ENCODE data around the gene KIF3A. TPM values are rescaled to one million over a fixed set of nuclear protein-coding genes. Genes with fewer than 3 reads are reported as not detected.

KIF3A gene
- polyA plus RNA-seq, 4 donors = 0.54 to 4.7 (median 2.7) TPM

GRCh38 chr5:132657676-132658380 lies 79.5 kb downstream of the KIF3A start, which contains the start of gene IL13:
IL13 (plus strand) TSS chr5:132658173; CDS start chr5:132658187, 14 bp downstream.
- FAIRE-seq = no peak
- no peaks in the 10 kb centered on the region for H3K9me3 ChIP-seq (ENCODE audit: control insufficient read depth in 2 of 2, insufficient read depth in 1 of 2, low read depth in 1 of 2, low read length in 1 of 2)
- peaks cover 0 to 15% (median under 1%) of the 10 kb centered on the region in 3 donors for H3K4me1 ChIP-seq (ENCODE audit: control insufficient read depth in 3 of 3, insufficient read depth in 2 of 3, low read depth in 1 of 3, low read length in 2 of 3)
- peaks cover 0 to 33% (median 9%) of the 10 kb centered on the region in 3 donors for H3K27me3 ChIP-seq (ENCODE audit: control insufficient read depth in 3 of 3, insufficient read depth in 3 of 3, low read length in 3 of 3)
- H3K27ac ChIP-seq (ENCODE audit: low read depth in 1 of 3, low read length in 2 of 3) = no peak within 1 kb of the TSS
- WGBS, 3 donors = 90 to 95% (median 92%) methylated on average over 12 of the region's 12 CpGs
- no peak for DNase-seq
- no peak within 1 kb of the TSS for H3K4me3 ChIP-seq (ENCODE audit: low read depth in 1 of 3, low read length in 3 of 3)
- H3K36me3 ChIP-seq (ENCODE audit: control insufficient read depth in 3 of 3, insufficient read depth in 2 of 3, low read depth in 1 of 3, low read length in 3 of 3) = no peaks in the 10 kb centered on the region

GRCh38 chr5:132656774-132657355 lies 80.5 kb downstream of the KIF3A start:
- DNase-seq (no peak), FAIRE-seq (no peak)
- Histone ChIP-seq H3K4me1 (ENCODE audit: control insufficient read depth in 3 of 3, insufficient read depth in 2 of 3, low read depth in 1 of 3, low read length in 2 of 3) (peaks cover 0 to 12% (median 0%) of the 10 kb centered on the region in 3 donors), H3K36me3 (ENCODE audit: control insufficient read depth in 3 of 3, insufficient read depth in 2 of 3, low read depth in 1 of 3, low read length in 3 of 3) (no peaks in the 10 kb centered on the region), H3K27me3 (ENCODE audit: control insufficient read depth in 3 of 3, insufficient read depth in 3 of 3, low read length in 3 of 3) (peaks cover 0 to 33% (median 9%) of the 10 kb centered on the region in 3 donors), H3K27ac (ENCODE audit: low read depth in 1 of 3, low read length in 2 of 3) (no peak overlapping the region), H3K9me3 (ENCODE audit: control insufficient read depth in 2 of 2, insufficient read depth in 1 of 2, low read depth in 1 of 2, low read length in 1 of 2) (no peaks in the 10 kb centered on the region), H3K4me3 (ENCODE audit: low read depth in 1 of 3, low read length in 3 of 3) (no peak overlapping the region)
- WGBS, 3 donors = 63 to 81% (median 78%) methylated on average over 12 of the region's 12 CpGs

GRCh38 chr5:132655821-132656773 lies 81.2 kb downstream of the KIF3A start:
- Histone ChIP-seq H3K36me3 (ENCODE audit: control insufficient read depth in 3 of 3, insufficient read depth in 2 of 3, low read depth in 1 of 3, low read length in 3 of 3) (no peaks in the 10 kb centered on the region), H3K27ac (ENCODE audit: low read depth in 1 of 3, low read length in 2 of 3) (no peak overlapping the region), H3K9me3 (ENCODE audit: control insufficient read depth in 2 of 2, insufficient read depth in 1 of 2, low read depth in 1 of 2, low read length in 1 of 2) (no peaks in the 10 kb centered on the region), H3K4me1 (ENCODE audit: control insufficient read depth in 3 of 3, insufficient read depth in 2 of 3, low read depth in 1 of 3, low read length in 2 of 3) (peaks cover 0 to 12% (median 0%) of the 10 kb centered on the region in 3 donors), H3K4me3 (ENCODE audit: low read depth in 1 of 3, low read length in 3 of 3) (peak overlapping the region; percentile 1 to 51 (median 16)), H3K27me3 (ENCODE audit: control insufficient read depth in 3 of 3, insufficient read depth in 3 of 3, low read length in 3 of 3) (peaks cover 0 to 33% (median 9%) of the 10 kb centered on the region in 3 donors)
- WGBS, 3 donors = 7 to 11% (median 9%) methylated on average over 69 to 92 of the region's 92 CpGs
- DNase-seq (peak in 1 of 2 donors; percentile 51), FAIRE-seq (no peak)

GRCh38 chr5:132653716-132654115 lies 83.6 kb downstream of the KIF3A start:
- H3K27ac ChIP-seq (ENCODE audit: low read depth in 1 of 3, low read length in 2 of 3) = no peak overlapping the region
- H3K4me1 ChIP-seq (ENCODE audit: control insufficient read depth in 3 of 3, insufficient read depth in 2 of 3, low read depth in 1 of 3, low read length in 2 of 3) = peaks cover 0 to 10% (median 0%) of the 10 kb centered on the region in 3 donors
- whole genome bisulfite sequencing, 3 donors = 52 to 64% (median 57%) methylated on average over 7 of the region's 7 CpGs
- FAIRE-seq = no peak
- peaks cover 0 to 33% (median 9%) of the 10 kb centered on the region in 3 donors for H3K27me3 ChIP-seq (ENCODE audit: control insufficient read depth in 3 of 3, insufficient read depth in 3 of 3, low read length in 3 of 3)
- no peak for DNase-seq
- H3K4me3 ChIP-seq (ENCODE audit: low read depth in 1 of 3, low read length in 3 of 3) = no peak overlapping the region
- no peaks in the 10 kb centered on the region for H3K36me3 ChIP-seq (ENCODE audit: control insufficient read depth in 3 of 3, insufficient read depth in 2 of 3, low read depth in 1 of 3, low read length in 3 of 3)
- peaks cover 0 to 3% of the 10 kb centered on the region in 2 donors for H3K9me3 ChIP-seq (ENCODE audit: control insufficient read depth in 2 of 2, insufficient read depth in 1 of 2, low read depth in 1 of 2, low read length in 1 of 2)

- Histone ChIP-seq H3K4me1 (ENCODE audit: control insufficient read depth in 3 of 3, insufficient read depth in 2 of 3, low read depth in 1 of 3, low read length in 2 of 3) (peaks cover 0 to 10% (median 0%) of the 10 kb centered on the region in 3 donors), H3K9me3 (ENCODE audit: control insufficient read depth in 2 of 2, insufficient read depth in 1 of 2, low read depth in 1 of 2, low read length in 1 of 2) (peaks cover 0 to 8% of the 10 kb centered on the region in 2 donors), H3K4me3 (ENCODE audit: low read depth in 1 of 3, low read length in 3 of 3) (no peak overlapping the region), H3K36me3 (ENCODE audit: control insufficient read depth in 3 of 3, insufficient read depth in 2 of 3, low read depth in 1 of 3, low read length in 3 of 3) (no peaks in the 10 kb centered on the region), H3K27ac (ENCODE audit: low read depth in 1 of 3, low read length in 2 of 3) (no peak overlapping the region), H3K27me3 (ENCODE audit: control insufficient read depth in 3 of 3, insufficient read depth in 3 of 3, low read length in 3 of 3) (peaks cover 0 to 30% (median 9%) of the 10 kb centered on the region in 3 donors)
- no peak for FAIRE-seq
- 61 to 83% (median 74%) methylated on average over 4 of the region's 4 CpGs for WGBS, 3 donors
- no peak for DNase-seq
Measured at GRCh38 chr5:132651838-132652469, 85.4 kb downstream of the KIF3A start.

GRCh38 chr5:132648355-132648754 lies 89.0 kb downstream of the KIF3A start:
- no peaks in the 10 kb centered on the region for H3K4me1 ChIP-seq (ENCODE audit: control insufficient read depth in 3 of 3, insufficient read depth in 2 of 3, low read depth in 1 of 3, low read length in 2 of 3)
- H3K4me3 ChIP-seq (ENCODE audit: low read depth in 1 of 3, low read length in 3 of 3) = no peak overlapping the region
- H3K9me3 ChIP-seq (ENCODE audit: control insufficient read depth in 2 of 2, insufficient read depth in 1 of 2, low read depth in 1 of 2, low read length in 1 of 2) = peaks cover 0 to 8% of the 10 kb centered on the region in 2 donors
- peaks cover 0 to 6% (median 2%) of the 10 kb centered on the region in 3 donors for H3K36me3 ChIP-seq (ENCODE audit: control insufficient read depth in 3 of 3, insufficient read depth in 2 of 3, low read depth in 1 of 3, low read length in 3 of 3)
- 97 to 100% (median 98%) methylated on average over 1 of the region's 1 CpG for WGBS, 3 donors
- no peak overlapping the region for H3K27ac ChIP-seq (ENCODE audit: low read depth in 1 of 3, low read length in 2 of 3)
- DNase-seq = no peak
- no peak for FAIRE-seq
- H3K27me3 ChIP-seq (ENCODE audit: control insufficient read depth in 3 of 3, insufficient read depth in 3 of 3, low read length in 3 of 3) = peaks cover 0 to 2% (median 0%) of the 10 kb centered on the region in 3 donors

GRCh38 chr5:132647473-132647872 lies 89.9 kb downstream of the KIF3A start:
- H3K9me3 ChIP-seq (ENCODE audit: control insufficient read depth in 2 of 2, insufficient read depth in 1 of 2, low read depth in 1 of 2, low read length in 1 of 2) = peaks cover 0 to 8% of the 10 kb centered on the region in 2 donors
- DNase-seq = no peak
- H3K4me1 ChIP-seq (ENCODE audit: control insufficient read depth in 3 of 3, insufficient read depth in 2 of 3, low read depth in 1 of 3, low read length in 2 of 3) = no peaks in the 10 kb centered on the region
- H3K36me3 ChIP-seq (ENCODE audit: control insufficient read depth in 3 of 3, insufficient read depth in 2 of 3, low read depth in 1 of 3, low read length in 3 of 3) = peaks cover 0 to 10% (median 2%) of the 10 kb centered on the region in 3 donors
- FAIRE-seq = no peak
- 83 to 90% (median 85%) methylated on average over 2 of the region's 2 CpGs for WGBS, 3 donors
- H3K27ac ChIP-seq (ENCODE audit: low read depth in 1 of 3, low read length in 2 of 3) = no peak overlapping the region
- H3K4me3 ChIP-seq (ENCODE audit: low read depth in 1 of 3, low read length in 3 of 3) = no peak overlapping the region
- H3K27me3 ChIP-seq (ENCODE audit: control insufficient read depth in 3 of 3, insufficient read depth in 3 of 3, low read length in 3 of 3) = no peaks in the 10 kb centered on the region
